Erythroblast (primary cell): ENCODE measurements around the gene GPHN.

Experiments
- GATA1 ChIP-seq: IDR thresholded peaks from 2 replicates; pipeline ENCODE4 v1.6.1; 2011; ENCODE audit warnings: low read depth, mild to moderate bottlenecking, control low read depth, low read length, moderate library complexity
- POLR2A ChIP-seq: IDR thresholded peaks from 2 replicates; pipeline ENCODE4 v1.6.1; 2011; ENCODE audit warnings: mild to moderate bottlenecking, low read length

DNA sequence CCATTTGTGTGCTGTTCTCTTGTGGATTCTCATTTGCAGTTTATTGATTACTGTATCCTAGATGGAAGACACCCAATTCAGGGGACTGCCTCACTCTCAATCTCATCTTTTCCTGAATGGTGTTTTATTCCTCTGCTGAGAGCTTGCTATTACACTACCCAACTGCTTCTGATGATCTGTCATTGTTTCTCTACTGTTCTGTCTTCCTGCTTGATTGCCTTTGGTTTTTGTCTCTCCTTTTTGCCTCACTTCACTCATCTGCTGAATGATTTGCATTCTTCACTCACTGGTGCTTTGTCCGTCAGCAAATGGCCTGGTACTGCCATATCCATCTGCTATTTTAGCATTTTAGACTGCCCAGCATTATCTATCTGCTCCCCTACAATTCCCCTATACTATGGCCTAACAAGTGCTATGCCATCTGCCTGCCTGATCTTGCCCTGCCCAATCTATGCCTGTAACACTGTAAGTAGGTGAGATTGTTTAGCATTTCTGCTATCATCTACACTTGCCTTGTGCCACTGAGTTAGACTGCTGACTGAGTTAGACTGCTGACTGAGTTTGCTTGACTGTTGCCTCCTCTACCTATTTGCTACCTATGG, 335.1 kb downstream of the GPHN start:
- TF ChIP-seq POLR2A (no peak), GATA1 (no peak)
